ENCODE data around the gene GLIS1. TPM values are rescaled to one million over a fixed set of nuclear protein-coding genes. Genes with fewer than 3 reads are reported as not detected.

Gene GLIS1
- total and polyA plus RNA-seq, 2 donors (not counting 3 experiments of a cell fraction or from before 2014, with no cell fraction given): not detected

DNA sequence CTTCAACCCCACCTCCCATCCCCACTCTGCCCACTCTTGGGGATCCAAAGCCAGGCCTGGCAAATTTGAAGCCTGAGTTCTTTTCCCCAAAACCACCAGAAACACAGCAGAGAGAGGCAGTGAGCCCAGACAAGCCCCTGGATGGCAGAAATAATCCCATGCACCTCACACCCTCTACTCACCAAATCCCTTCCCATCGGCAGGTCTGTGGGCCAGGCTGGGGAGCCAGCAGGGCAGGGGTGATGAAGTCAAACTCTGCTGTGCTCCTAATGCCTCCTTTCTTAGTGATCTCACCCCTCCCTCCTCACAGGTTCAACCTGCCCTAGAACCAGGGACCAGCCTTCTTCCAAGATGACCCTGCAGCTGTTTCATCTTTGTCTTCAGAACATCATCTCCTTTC is 72.4 kb downstream of the GLIS1 start:
- BruUV-seq (replicated peaks): no TSS peak
- no peak overlapping the region for H3K27ac ChIP-seq (ENCODE audit: insufficient read depth, low read depth, low read length)
- no peak overlapping the region for H3K4me3 ChIP-seq (replicated peaks in 1 of 3; ENCODE audit: insufficient read depth in 1 of 3, low read depth in 1 of 3, low read length in 3 of 3)
- DNase-seq (ENCODE audit: low read depth, low spot score) (no peak), FAIRE-seq (no peak)
- no peaks in the 10 kb centered on the region for H3K9me1 ChIP-seq (replicated peaks; ENCODE audit: control insufficient read depth, extremely low read depth, insufficient read depth, low read length)
- H3K79me2 ChIP-seq (ENCODE audit: control insufficient read depth, insufficient read depth, low read length): no peaks in the 10 kb centered on the region
- POLR2A ChIA-PET: no interaction called here
- CTCF ChIA-PET: interaction anchor here (1.1 kb wide), 1 partner anchor 14 kb away, joined by 3 read pairs; no protein-coding TSS in a partner anchor
- no peak overlapping the region for H3K9ac ChIP-seq (replicated peaks; ENCODE audit: extremely low read depth, insufficient read depth, low read length)
- no peaks in the 10 kb centered on the region for H3K4me1 ChIP-seq (ENCODE audit: control insufficient read depth, extremely low read depth, insufficient read depth, low read length)
- no peaks in the 10 kb centered on the region for H3K9me3 ChIP-seq (replicated peaks; ENCODE audit: control insufficient read depth, insufficient read depth, low read length)
- H3K4me2 ChIP-seq (ENCODE audit: insufficient read depth, low read length): no peak overlapping the region
- intact Hi-C loops (cut with micrococcal nuclease): no loop called here
- peaks cover 0 to 3% of the 10 kb centered on the region in 2 experiments for H3K27me3 ChIP-seq (ENCODE audit: control insufficient read depth in 2 of 2, insufficient read depth in 2 of 2, low read length in 2 of 2)
- dilution Hi-C loops (cut with MboI; ENCODE audit: extremely low pct_ligation_motif_present, low sequenced_read_pairs): no loop called here
- TF ChIP-seq JUN (IDR thresholded peaks at IDR 0.05; ENCODE audit: borderline replicate concordance, insufficient read depth, insufficient read length, low read depth) (no peak), EZH2 (IDR thresholded peaks at IDR 0.05; ENCODE audit: borderline replicate concordance, low read depth, low read length, severe bottlenecking) (no peak), FOS (IDR thresholded peaks at IDR 0.05; ENCODE audit: borderline replicate concordance, insufficient read depth, low read length) (no peak), POLR2A (IDR thresholded peaks at IDR 0.05; ENCODE audit: low read depth, low read length) (no peak), POLR2AphosphoS5 (IDR thresholded peaks at IDR 0.05; ENCODE audit: insufficient read depth, low read depth, low read length) (no peak), MYC (IDR thresholded peaks at IDR 0.05; ENCODE audit: low read depth, low read length) (no peak), GATA2 (IDR thresholded peaks at IDR 0.05; ENCODE audit: insufficient read depth, insufficient read length, low read depth, low read length) (no peak)
- TF ChIP-seq, protein P1, sequence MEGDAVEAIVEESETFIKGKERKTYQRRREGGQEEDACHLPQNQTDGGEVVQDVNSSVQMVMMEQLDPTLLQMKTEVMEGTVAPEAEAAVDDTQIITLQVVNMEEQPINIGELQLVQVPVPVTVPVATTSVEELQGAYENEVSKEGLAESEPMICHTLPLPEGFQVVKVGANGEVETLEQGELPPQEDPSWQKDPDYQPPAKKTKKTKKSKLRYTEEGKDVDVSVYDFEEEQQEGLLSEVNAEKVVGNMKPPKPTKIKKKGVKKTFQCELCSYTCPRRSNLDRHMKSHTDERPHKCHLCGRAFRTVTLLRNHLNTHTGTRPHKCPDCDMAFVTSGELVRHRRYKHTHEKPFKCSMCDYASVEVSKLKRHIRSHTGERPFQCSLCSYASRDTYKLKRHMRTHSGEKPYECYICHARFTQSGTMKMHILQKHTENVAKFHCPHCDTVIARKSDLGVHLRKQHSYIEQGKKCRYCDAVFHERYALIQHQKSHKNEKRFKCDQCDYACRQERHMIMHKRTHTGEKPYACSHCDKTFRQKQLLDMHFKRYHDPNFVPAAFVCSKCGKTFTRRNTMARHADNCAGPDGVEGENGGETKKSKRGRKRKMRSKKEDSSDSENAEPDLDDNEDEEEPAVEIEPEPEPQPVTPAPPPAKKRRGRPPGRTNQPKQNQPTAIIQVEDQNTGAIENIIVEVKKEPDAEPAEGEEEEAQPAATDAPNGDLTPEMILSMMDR (IDR thresholded peaks at IDR 0.05; ENCODE audit: extremely low read depth in 1 of 2, insufficient read depth in 1 of 2, low read depth in 1 of 2, low read length in 2 of 2): no peak
- TF ChIP-seq, protein P2, sequence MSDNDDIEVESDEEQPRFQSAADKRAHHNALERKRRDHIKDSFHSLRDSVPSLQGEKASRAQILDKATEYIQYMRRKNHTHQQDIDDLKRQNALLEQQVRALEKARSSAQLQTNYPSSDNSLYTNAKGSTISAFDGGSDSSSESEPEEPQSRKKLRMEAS (IDR thresholded peaks at IDR 0.05; ENCODE audit: insufficient read depth, insufficient read length): no peak
- no peaks in the 10 kb centered on the region for H3K36me3 ChIP-seq (ENCODE audit: control insufficient read depth in 2 of 2, extremely low read depth in 1 of 2, insufficient read depth in 2 of 2, low read length in 2 of 2)
- H4K20me1 ChIP-seq (replicated peaks; ENCODE audit: control insufficient read depth, extremely low read depth, insufficient read depth, low read length): no peaks in the 10 kb centered on the region
- H2AFZ ChIP-seq (ENCODE audit: low read depth, low read length): no peak overlapping the region
